ENCODE results near the gene EFNB2.

The EFNB2 gene

GRCh38 chr13:106550570-106551135 is 15.2 kb upstream of the EFNB2 start:
- peaks cover 4% of the 10 kb centered on the region for H3F3A ChIP-seq (ENCODE audit: control insufficient read depth, insufficient read depth)
- H3K36me3 ChIP-seq (ENCODE audit: control insufficient read depth, low read length): peaks cover 92% of the 10 kb centered on the region
- peaks cover 100% of the 10 kb centered on the region for H3K79me2 ChIP-seq (ENCODE audit: control insufficient read depth, low read length)
- H4K20me1 ChIP-seq (ENCODE audit: control insufficient read depth, insufficient read depth, low read depth, low read length): peaks cover 22% of the 10 kb centered on the region
- H3K4me3 ChIP-seq (ENCODE audit: low read length): no peak overlapping the region
- H3K4me1 ChIP-seq (ENCODE audit: control insufficient read depth, low read length): no peaks in the 10 kb centered on the region
- H3K4me2 ChIP-seq (ENCODE audit: low read length): no peak overlapping the region
- H3K9me2 ChIP-seq (replicated peaks; ENCODE audit: control insufficient read depth, low read length): no peaks in the 10 kb centered on the region
- H3K27ac ChIP-seq (ENCODE audit: low read depth, low read length): no peak overlapping the region
- H3K9me3 ChIP-seq (ENCODE audit: control insufficient read depth, insufficient read depth, low read length): no peaks in the 10 kb centered on the region
- H3K27me3 ChIP-seq (ENCODE audit: control insufficient read depth, low read length): no peaks in the 10 kb centered on the region
- TF ChIP-seq EZH2phosphoT487 (IDR thresholded peaks at IDR 0.05; ENCODE audit: borderline replicate concordance, low read length) (no peak), CTCF (IDR thresholded peaks at IDR 0.05; ENCODE audit: low read depth, low read length, poor library complexity, severe bottlenecking) (no peak)

- Histone ChIP-seq H3F3A (ENCODE audit: control insufficient read depth, insufficient read depth) (peaks cover 4% of the 10 kb centered on the region), H3K4me1 (ENCODE audit: control insufficient read depth, low read length) (no peaks in the 10 kb centered on the region), H3K27ac (ENCODE audit: low read depth, low read length) (no peak overlapping the region), H4K20me1 (ENCODE audit: control insufficient read depth, insufficient read depth, low read depth, low read length) (peaks cover 20% of the 10 kb centered on the region), H3K4me2 (ENCODE audit: low read length) (no peak overlapping the region), H3K4me3 (ENCODE audit: low read length) (no peak overlapping the region), H3K9me2 (replicated peaks; ENCODE audit: control insufficient read depth, low read length) (no peaks in the 10 kb centered on the region), H3K36me3 (ENCODE audit: control insufficient read depth, low read length) (peaks cover 92% of the 10 kb centered on the region), H3K27me3 (ENCODE audit: control insufficient read depth, low read length) (no peaks in the 10 kb centered on the region), H3K9me3 (ENCODE audit: control insufficient read depth, insufficient read depth, low read length) (no peaks in the 10 kb centered on the region), H3K79me2 (ENCODE audit: control insufficient read depth, low read length) (peaks cover 89% of the 10 kb centered on the region)
- no peak for TF ChIP-seq CTCF (IDR thresholded peaks at IDR 0.05; ENCODE audit: low read depth, low read length, poor library complexity, severe bottlenecking)
- TF ChIP-seq EZH2phosphoT487 (IDR thresholded peaks at IDR 0.05; ENCODE audit: borderline replicate concordance, low read length): no peak
These were observed 12.7 kb upstream of the EFNB2 start for GRCh38 chr13:106548064-106548696.

- Histone ChIP-seq H3K4me1 (ENCODE audit: control insufficient read depth, low read length) (peaks cover 22% of the 10 kb centered on the region), H3K79me2 (ENCODE audit: control insufficient read depth, low read length) (peaks cover 26% of the 10 kb centered on the region), H3K4me3 (ENCODE audit: low read length) (no peak overlapping the region), H4K20me1 (ENCODE audit: control insufficient read depth, insufficient read depth, low read depth, low read length) (peaks cover 7% of the 10 kb centered on the region), H3K9me2 (replicated peaks; ENCODE audit: control insufficient read depth, low read length) (no peaks in the 10 kb centered on the region), H3K27ac (ENCODE audit: low read depth, low read length) (no peak overlapping the region), H3F3A (ENCODE audit: control insufficient read depth, insufficient read depth) (peaks cover 46% of the 10 kb centered on the region), H3K4me2 (ENCODE audit: low read length) (no peak overlapping the region), H3K36me3 (ENCODE audit: control insufficient read depth, low read length) (peaks cover 63% of the 10 kb centered on the region), H3K9me3 (ENCODE audit: control insufficient read depth, insufficient read depth, low read length) (no peaks in the 10 kb centered on the region), H3K27me3 (ENCODE audit: control insufficient read depth, low read length) (no peaks in the 10 kb centered on the region)
- TF ChIP-seq EZH2phosphoT487 (IDR thresholded peaks at IDR 0.05; ENCODE audit: borderline replicate concordance, low read length) (no peak), CTCF (IDR thresholded peaks at IDR 0.05; ENCODE audit: low read depth, low read length, poor library complexity, severe bottlenecking) (no peak)
These were observed 6.4 kb upstream of the EFNB2 start for GRCh38 chr13:106541826-106542225.
